Measurements from ENCODE around the gene TNFRSF1A.

Gene TNFRSF1A

GRCh38 chr12:6341417-6342139 lies at the start of gene TNFRSF1A:
TNFRSF1A (minus strand) TSS chr12:6342076; CDS start chr12:6341814, 262 bp downstream.
- DNase-seq, result peak; percentile 91

DNA sequence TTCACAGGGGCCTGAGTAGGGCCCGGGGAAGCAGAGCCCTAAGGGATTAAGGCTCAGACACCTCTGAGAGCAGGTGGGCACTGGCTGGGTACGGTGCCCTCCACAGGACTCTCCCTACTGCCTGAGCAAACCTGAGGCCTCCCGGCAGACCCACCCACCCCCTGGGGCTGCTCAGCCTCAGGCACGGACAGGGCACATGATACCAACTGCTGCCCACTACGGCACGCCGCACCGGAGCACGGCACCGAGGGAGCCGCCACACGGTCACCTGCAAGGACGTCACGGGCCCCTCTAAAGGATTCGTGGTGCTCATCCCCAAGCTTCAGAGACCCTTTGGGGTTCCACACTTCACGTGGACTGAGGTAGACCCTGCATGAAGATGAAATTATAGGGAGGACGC lies 49.1 kb upstream of the TNFRSF1A start:
- DNase-seq, result no peak

GRCh38 chr12:6390084-6390799 lies 48.4 kb upstream of the TNFRSF1A start:
- no peak for DNase-seq

GRCh38 chr12:6387541-6387940 lies 45.7 kb upstream of the TNFRSF1A start:
- no peak for DNase-seq

GRCh38 chr12:6386491-6386890 lies 44.6 kb upstream of the TNFRSF1A start:
- DNase-seq, result no peak

DNA sequence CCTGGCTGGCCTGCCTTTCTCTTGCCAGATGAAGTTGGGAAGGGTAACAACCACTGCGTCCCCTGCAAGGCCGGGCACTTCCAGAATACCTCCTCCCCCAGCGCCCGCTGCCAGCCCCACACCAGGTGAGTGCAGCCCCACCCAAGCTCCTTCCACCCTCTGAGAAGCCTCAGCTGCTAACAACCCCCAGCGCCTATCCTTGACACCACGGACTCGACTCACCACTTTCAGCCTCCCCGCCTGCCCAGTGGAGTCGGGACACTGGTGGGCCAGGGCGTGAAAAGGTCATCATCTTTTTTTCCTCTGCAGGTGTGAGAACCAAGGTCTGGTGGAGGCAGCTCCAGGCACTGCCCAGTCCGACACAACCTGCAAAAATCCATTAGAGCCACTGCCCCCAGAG lies 44.2 kb upstream of the TNFRSF1A start:
- DNase-seq, result no peak

GRCh38 chr12:6384499-6385436 lies 42.9 kb upstream of the TNFRSF1A start:
- DNase-seq, result no peak

- DNase-seq, result peak; percentile 92
Observed at GRCh38 chr12:6383572-6384498, 42.0 kb upstream of the TNFRSF1A start, which contains the start of gene LTBR. LTBR (plus strand) TSS chr12:6384162; CDS start chr12:6384359, 197 bp downstream.

GRCh38 chr12:6382982-6383381 lies 41.1 kb upstream of the TNFRSF1A start:
- no peak for DNase-seq

DNA sequence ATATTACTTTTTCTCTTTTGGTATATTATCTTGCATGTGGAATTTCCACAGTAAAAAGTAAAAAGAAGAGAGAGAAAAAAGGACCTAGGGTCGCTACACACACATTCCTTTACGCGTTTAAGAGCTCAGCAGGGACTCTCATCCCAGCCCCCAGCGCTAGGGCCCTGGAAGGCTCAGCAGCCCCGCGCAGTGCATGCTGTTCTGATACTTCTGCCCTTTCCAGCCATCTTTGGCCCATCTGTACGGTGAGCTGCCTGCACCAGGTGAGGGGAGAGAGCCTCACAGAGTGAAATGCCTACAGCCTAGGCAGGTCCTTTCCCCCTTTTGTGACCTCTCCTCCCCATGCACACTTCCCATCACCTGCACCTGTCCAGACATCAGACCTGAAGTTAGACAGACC lies 40.5 kb upstream of the TNFRSF1A start:
- DNase-seq, result no peak

DNA sequence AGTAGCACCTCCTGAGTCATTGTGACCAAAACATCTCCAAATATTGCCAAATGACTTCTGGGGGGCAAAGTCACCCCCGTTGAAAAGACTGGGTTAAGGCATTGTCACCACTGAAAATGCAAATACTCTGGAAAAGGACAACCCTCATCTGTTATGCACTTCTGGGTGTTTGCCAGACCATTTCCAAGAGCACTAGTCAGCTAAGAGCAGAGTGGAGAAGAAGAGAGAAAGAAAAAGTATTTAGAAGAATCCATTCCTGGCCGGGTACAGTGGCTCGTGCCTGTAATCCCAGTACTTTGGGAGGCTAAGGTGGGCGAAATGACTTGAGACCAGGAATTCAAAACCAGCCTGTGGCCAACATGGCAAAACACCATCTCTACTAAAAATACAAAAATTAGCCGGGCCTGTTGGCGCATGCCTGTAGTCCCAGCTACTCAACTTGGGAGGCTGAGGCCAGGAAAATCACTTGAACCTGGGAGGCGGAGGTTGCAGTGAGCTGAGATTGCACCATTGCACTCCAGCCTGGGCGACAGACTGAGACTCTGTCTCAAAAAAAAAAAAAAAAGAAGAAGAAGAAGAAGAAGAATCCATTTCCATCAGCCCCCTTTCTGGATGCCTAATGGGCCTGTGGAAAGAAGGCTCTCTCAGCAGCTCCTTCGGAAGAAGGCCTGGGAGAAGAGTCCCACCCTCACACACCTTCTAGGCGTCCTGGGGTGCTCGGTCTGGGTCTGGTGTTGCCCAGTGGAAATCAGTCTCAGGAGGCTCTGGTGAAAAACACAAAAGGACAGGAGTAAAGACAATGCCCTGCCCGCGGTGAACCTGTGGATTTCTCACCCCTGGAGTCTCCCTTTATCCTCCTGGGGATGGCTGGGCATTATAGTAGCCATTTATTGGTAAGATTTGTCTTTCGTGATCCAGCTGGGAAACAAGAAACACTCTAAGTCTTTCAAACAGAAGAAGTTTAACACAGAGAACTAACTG lies 38.6 kb upstream of the TNFRSF1A start:
- DNase-seq, result no peak

DNA sequence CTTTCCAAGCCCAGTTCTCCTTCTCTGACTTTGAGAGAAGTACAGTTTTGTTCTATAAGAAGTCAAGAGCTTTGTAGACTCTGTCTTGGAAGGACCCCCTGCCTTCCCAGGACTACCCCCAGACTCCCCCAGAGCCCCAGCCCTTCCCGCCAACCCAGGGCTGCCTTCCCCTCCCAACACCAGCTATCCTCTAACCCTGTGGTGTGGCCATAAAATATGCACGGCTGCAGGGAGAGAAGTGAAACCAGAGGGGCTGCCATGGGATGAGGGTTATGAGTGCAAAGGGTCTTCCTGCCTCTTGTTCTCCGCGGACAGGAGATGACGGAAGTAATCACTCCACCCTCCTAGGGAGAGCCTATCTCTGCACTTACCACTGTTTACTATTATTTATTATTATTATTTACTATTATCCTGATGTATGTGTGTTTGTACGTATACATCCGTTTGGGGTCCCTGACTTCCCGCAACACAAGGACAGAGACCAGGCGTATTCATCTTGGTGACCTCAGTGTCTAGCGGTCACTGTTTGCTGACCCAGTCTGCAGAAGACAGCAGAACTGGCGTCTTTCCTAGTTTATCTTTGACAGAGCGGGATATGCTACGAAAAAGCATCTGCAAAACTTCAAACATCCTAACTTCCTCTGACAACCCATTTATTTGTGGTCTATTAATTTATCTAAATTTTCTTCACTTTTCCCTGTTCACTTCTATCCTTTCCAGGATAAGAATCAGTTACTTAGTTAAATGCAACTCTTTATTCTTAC lies 37.0 kb upstream of the TNFRSF1A start:
- DNase-seq, result no peak

DNA sequence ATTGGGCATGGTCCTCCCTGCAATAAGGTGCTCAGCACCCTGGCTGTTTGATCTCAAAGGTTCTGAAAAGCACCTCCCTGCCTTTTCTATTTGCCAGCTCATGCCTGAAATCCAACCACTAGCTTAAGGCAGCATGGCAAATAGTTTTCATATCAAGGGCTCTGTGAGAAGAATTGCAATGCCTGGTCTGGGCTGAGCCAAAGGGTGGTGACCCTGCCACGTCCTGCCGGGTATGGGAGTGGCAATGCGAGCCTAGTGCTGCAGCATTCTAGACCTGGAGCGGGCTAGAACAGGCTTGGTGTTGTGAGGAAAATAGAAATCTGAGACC lies 35.8 kb upstream of the TNFRSF1A start:
- DNase-seq, result peak; percentile 49

- DNase-seq, result peak; percentile 37
Observed at GRCh38 chr12:6376870-6377666, 35.2 kb upstream of the TNFRSF1A start.

- peak; percentile 55 for DNase-seq
Observed at GRCh38 chr12:6376079-6376869, 34.4 kb upstream of the TNFRSF1A start.

GRCh38 chr12:6375269-6376078 lies 33.6 kb upstream of the TNFRSF1A start, which contains the start of gene SCNN1A:
SCNN1A (minus strand) TSS chr12:6375563; CDS start chr12:6374783, 780 bp downstream.
- no peak for DNase-seq

GRCh38 chr12:6374786-6375160 lies 32.9 kb upstream of the TNFRSF1A start:
- DNase-seq, result no peak
